NCI-H345 (cell line): Measurements from ENCODE around the gene RESF1.
A peak's percentile ranks its signal among the peaks of the same experiment; 100 is the strongest.
"Not testable (repeated sequence)": the region's sequence is repeated elsewhere in the genome, so short reads cannot be mapped to it uniquely, and the experiment has no call there.

Source experiments
- DNase-seq: peaks from one replicate; lab custom pipeline; 2025; lab: John Stamatoyannopoulos, UW

Gene RESF1

GRCh38 chr12:31959161-31959700 is at the start of gene RESF1:
TSS of gene RESF1 (plus strand) at chr12:31959415. CDS start at chr12:31980956, 21,541 bp downstream.
- peak; percentile 94 for DNase-seq

GRCh38 chr12:31914927-31915326 is 44.3 kb upstream of the RESF1 start:
- no peak for DNase-seq

- DNase-seq = no peak
Observed at GRCh38 chr12:31915446-31915845, 43.8 kb upstream of the RESF1 start.

GRCh38 chr12:31922341-31923062 is 36.7 kb upstream of the RESF1 start:
- no peak for DNase-seq

- DNase-seq = no peak
Observed at GRCh38 chr12:31923063-31923412, 36.2 kb upstream of the RESF1 start.

- DNase-seq = no peak
Observed at GRCh38 chr12:31928246-31929026, 30.8 kb upstream of the RESF1 start.

- DNase-seq = no peak
Observed at GRCh38 chr12:31929027-31929526, 30.1 kb upstream of the RESF1 start.

- DNase-seq = no peak
Observed at GRCh38 chr12:31931796-31932715, 27.2 kb upstream of the RESF1 start.

- no peak for DNase-seq
Observed at GRCh38 chr12:31944299-31944698, 14.9 kb upstream of the RESF1 start.

- DNase-seq = no peak
Observed at GRCh38 chr12:31947971-31948370, 11.2 kb upstream of the RESF1 start.

- DNase-seq = not testable (repeated sequence)
Observed at GRCh38 chr12:31948697-31949359, 10.4 kb upstream of the RESF1 start.

- no peak for DNase-seq
Observed at GRCh38 chr12:31950088-31950487, 9.1 kb upstream of the RESF1 start.

- no peak for DNase-seq
Observed at GRCh38 chr12:31950492-31950891, 8.7 kb upstream of the RESF1 start.

GRCh38 chr12:31951008-31951407 is 8.2 kb upstream of the RESF1 start:
- no peak for DNase-seq

- no peak for DNase-seq
Observed at GRCh38 chr12:31951939-31952338, 7.3 kb upstream of the RESF1 start.

GRCh38 chr12:31952418-31952817 is 6.8 kb upstream of the RESF1 start:
- no peak for DNase-seq

- no peak for DNase-seq
Observed at GRCh38 chr12:31954925-31955858, 4.0 kb upstream of the RESF1 start.

GRCh38 chr12:31958569-31959160 is 550 bp upstream of the RESF1 start:
- DNase-seq = no peak

GRCh38 chr12:31959701-31960391 is 631 bp downstream of the RESF1 start:
- peak; percentile 74 for DNase-seq
